H1 (cell line): ENCODE data around the gene ANKRD11. TPM values are rescaled to one million over a fixed set of nuclear protein-coding genes. Genes with fewer than 3 reads are reported as not detected.

ENCODE experiments used
- CTCF ChIA-PET: fragments of 300-600 bp; sonication (Branson Sonifier 250); formaldehyde crosslinking; loops from one replicate; lab custom pipeline; 2021; ENCODE audit not compliant: partially characterized antibody; lab: Charles Lee
- POLR2A ChIA-PET: fragments of 300-600 bp; sonication (Branson Sonifier 250); formaldehyde crosslinking; loops from one replicate; lab custom pipeline; 2021; ENCODE audit warnings: inconsistent platforms; ENCODE audit not compliant: partially characterized antibody; lab: Charles Lee
- DNase-seq, 2 experiments: peaks; one replicate each; pipeline versions ENCODE4 v3.0.0 to v3.0.0-alpha.2; 2010 to 2022; ENCODE audit warnings: low spot score in 2 of 2, low read depth in 1 of 2, mixed read lengths in 1 of 2
- FAIRE-seq: peaks from 2 replicates; lab custom pipeline; 2011; peaks lifted over from hg19 to GRCh38; lab: Jason Lieb, UNC
- H2AFZ ChIP-seq: 2 replicates; pipeline ENCODE4 v1.8.1; 2012; ENCODE audit warnings: low read length, inconsistent platforms
- H2AK5ac ChIP-seq: 2 replicates; pipeline ENCODE4 v1.6.1; 2013; ENCODE audit warnings: low read depth, low read length
- H2BK120ac ChIP-seq: replicated peaks from 2 replicates; pipeline ENCODE3; 2013; ENCODE audit warnings: low read depth, low read length, inconsistent platforms
- H2BK12ac ChIP-seq: 2 replicates; pipeline ENCODE4 v1.6.1; 2013; ENCODE audit warnings: low read depth, low read length
- H2BK15ac ChIP-seq: 2 replicates; pipeline ENCODE4 v1.6.1; 2013; ENCODE audit warnings: low read length
- H2BK20ac ChIP-seq: 2 replicates; pipeline ENCODE4 v1.6.1; 2013; ENCODE audit warnings: low read length
- H2BK5ac ChIP-seq: 2 replicates; pipeline ENCODE4 v1.6.1; 2013; ENCODE audit warnings: low read depth, low read length
- H3K14ac ChIP-seq: 2 replicates; pipeline ENCODE4 v1.6.1; 2013; ENCODE audit warnings: inconsistent platforms; ENCODE audit not compliant: insufficient read length
- H3K18ac ChIP-seq: 2 replicates; pipeline ENCODE4 v1.6.1; 2013; ENCODE audit warnings: low read length; ENCODE audit errors: extremely low read depth
- H3K23ac ChIP-seq: 2 replicates; pipeline ENCODE4 v1.6.1; 2013; ENCODE audit warnings: inconsistent platforms; ENCODE audit not compliant: insufficient read length
- H3K23me2 ChIP-seq: 2 replicates; pipeline ENCODE4 v1.6.1; 2013; ENCODE audit warnings: low read depth, low read length
- H3K27ac ChIP-seq: 2 replicates; pipeline ENCODE4 v1.6.1; 2011; ENCODE audit warnings: low read depth, low read length, inconsistent platforms
- H3K27me3 ChIP-seq, 4 experiments: replicated peaks in 1 of 4; 1 replicate in 1 of 4; 2 replicates in 3 of 4; pipeline versions ENCODE4 v1.6.1 to v1.8.1; 2011 to 2013; ENCODE audit warnings: low read length in 3 of 4, mild to moderate bottlenecking in 3 of 4, inconsistent platforms in 2 of 4, mixed read lengths in 2 of 4, moderate library complexity in 1 of 4; ENCODE audit not compliant: control insufficient read depth in 3 of 4, insufficient read depth in 3 of 4; ENCODE audit errors: extremely low read depth in 1 of 4
- H3K36me3 ChIP-seq, 4 experiments: 2 replicates each; pipeline versions ENCODE4 v1.6.1 to v1.8.1; 2011 to 2013; ENCODE audit warnings: mild to moderate bottlenecking in 4 of 4, low read length in 3 of 4, moderate library complexity in 2 of 4, control low read depth in 1 of 4, inconsistent platforms in 1 of 4; ENCODE audit not compliant: insufficient read depth in 4 of 4, control insufficient read depth in 2 of 4
- H3K4ac ChIP-seq: replicated peaks from 2 replicates; pipeline ENCODE3; 2013; ENCODE audit warnings: low read length, low read depth, mixed read lengths, inconsistent platforms; ENCODE audit not compliant: insufficient read length
- H3K4me1 ChIP-seq, 4 experiments: replicated peaks in 1 of 4; 1 replicate in 1 of 4; 2 replicates in 3 of 4; pipeline versions ENCODE4 v1.6.1 to v1.8.1; 2011 to 2013; ENCODE audit warnings: low read length in 3 of 4, inconsistent platforms in 2 of 4, mixed read lengths in 1 of 4; ENCODE audit not compliant: insufficient read depth in 4 of 4, control insufficient read depth in 3 of 4
- H3K4me2 ChIP-seq, 2 experiments: 2 replicates each; pipeline versions ENCODE4 v1.6.1 to v1.8.1; 2011 to 2013; ENCODE audit warnings: low read depth in 2 of 2, low read length in 2 of 2, control low read depth in 1 of 2, inconsistent platforms in 1 of 2, mild to moderate bottlenecking in 1 of 2; ENCODE audit not compliant: insufficient read depth in 1 of 2
- H3K4me3 ChIP-seq, 4 experiments: fragments of 200-600, 300-600 bp in 1 of 4; sonication (generic), shearing (Covaris generic), sonication (Bioruptor Twin) in 1 of 4; 2 replicates each; pipeline versions ENCODE4 v1.5.1 to v1.8.1; 2011 to 2016; ENCODE audit warnings: low read length in 4 of 4, low read depth in 3 of 4, control low read depth in 2 of 4, inconsistent platforms in 2 of 4, mild to moderate bottlenecking in 2 of 4, mixed read lengths in 1 of 4, moderate library complexity in 1 of 4; ENCODE audit not compliant: insufficient read depth in 2 of 4; ENCODE audit errors: extremely low read depth in 1 of 4
- H3K56ac ChIP-seq: replicated peaks from 2 replicates; pipeline ENCODE3; 2013; ENCODE audit warnings: low read depth, mild to moderate bottlenecking, mixed read lengths, low read length, inconsistent platforms; ENCODE audit not compliant: insufficient read length
- H3K79me1 ChIP-seq: 2 replicates; pipeline ENCODE4 v1.6.1; 2013; ENCODE audit warnings: low read depth, low read length, control low read depth
- H3K79me2 ChIP-seq, 2 experiments: 2 replicates each; pipeline versions ENCODE4 v1.6.1 to v1.8.1; 2012 to 2013; ENCODE audit warnings: low read length in 2 of 2, mild to moderate bottlenecking in 2 of 2, inconsistent platforms in 1 of 2; ENCODE audit not compliant: insufficient read depth in 2 of 2, control insufficient read depth in 1 of 2
- H3K9ac ChIP-seq, 4 experiments: replicated peaks in 1 of 4; 1 replicate in 1 of 4; 2 replicates in 3 of 4; pipeline versions ENCODE4 v1.6.1 to v1.8.1; 2011 to 2013; ENCODE audit warnings: low read depth in 3 of 4, low read length in 3 of 4, control low read depth in 2 of 4, mild to moderate bottlenecking in 2 of 4, moderate library complexity in 2 of 4, inconsistent platforms in 1 of 4; ENCODE audit errors: extremely low read depth in 1 of 4
- H3K9me3 ChIP-seq, 2 experiments: 2 replicates each; pipeline versions ENCODE4 v1.6.1 to v1.8.1; 2012 to 2013; ENCODE audit warnings: mild to moderate bottlenecking in 2 of 2, moderate library complexity in 2 of 2, control low read depth in 1 of 2, inconsistent platforms in 1 of 2, low read depth in 1 of 2, low read length in 1 of 2, mixed read lengths in 1 of 2; ENCODE audit not compliant: insufficient read depth in 2 of 2
- H4K20me1 ChIP-seq, 2 experiments: replicated peaks in 1 of 2; 2 replicates each; pipeline versions ENCODE3 to v1.8.1; 2011 to 2013; ENCODE audit warnings: inconsistent platforms in 2 of 2, low read length in 2 of 2, mild to moderate bottlenecking in 1 of 2; ENCODE audit not compliant: insufficient read depth in 2 of 2, control insufficient read depth in 1 of 2
- H4K5ac ChIP-seq: 2 replicates; pipeline ENCODE4 v1.6.1; 2013; ENCODE audit warnings: low read length, low read depth, mixed read lengths, inconsistent platforms; ENCODE audit not compliant: insufficient read length
- H4K8ac ChIP-seq: 2 replicates; pipeline ENCODE4 v1.8.0; 2013; ENCODE audit warnings: mild to moderate bottlenecking, moderate library complexity, low read length, inconsistent platforms; ENCODE audit not compliant: insufficient read depth; ENCODE audit errors: extremely low read depth
- H4K91ac ChIP-seq: replicated peaks from 2 replicates; pipeline ENCODE3; 2013; ENCODE audit warnings: low read length, mixed read lengths, inconsistent platforms; ENCODE audit not compliant: insufficient read length
- EP300 ChIP-seq, 2 experiments: IDR thresholded peaks; 1 replicate in 1 of 2; 2 replicates in 1 of 2; pipeline ENCODE4 v1.6.1; 2011 to 2012; ENCODE audit warnings: low read depth in 2 of 2, low read length in 2 of 2, mild to moderate bottlenecking in 2 of 2, borderline replicate concordance in 1 of 2, inconsistent platforms in 1 of 2, moderate library complexity in 1 of 2
- EZH2 ChIP-seq: fragments of 200-600 bp; sonication (generic); IDR thresholded peaks from 2 replicates; pipeline ENCODE4 v1.7.1; 2012; ENCODE audit warnings: low read depth, mild to moderate bottlenecking, moderate library complexity, low read length, inconsistent platforms; ENCODE audit not compliant: severe bottlenecking
- GABPA ChIP-seq: IDR thresholded peaks from 2 replicates; pipeline ENCODE4 v1.6.1; 2011; ENCODE audit warnings: mild to moderate bottlenecking, low read length, moderate library complexity, borderline replicate concordance; ENCODE audit not compliant: insufficient read depth
- HDAC2 ChIP-seq, 2 experiments: fragments of 300-600 bp in 1 of 2; sonication (generic) in 1 of 2; IDR thresholded peaks; 2 replicates each; pipeline ENCODE4 v1.6.1; 2011 to 2012; ENCODE audit warnings: low read depth in 2 of 2, low read length in 2 of 2, mild to moderate bottlenecking in 2 of 2, moderate library complexity in 2 of 2, borderline replicate concordance in 1 of 2, inconsistent platforms in 1 of 2
- KDM1A ChIP-seq: fragments of 200-600, 300-600 bp; sonication (generic); IDR thresholded peaks from 2 replicates; pipeline ENCODE4 v1.7.1; 2016; ENCODE audit warnings: mild to moderate bottlenecking, low read length, borderline replicate concordance
- MAFK ChIP-seq: IDR thresholded peaks from 2 replicates; pipeline ENCODE4 v1.6.1; 2012; ENCODE audit warnings: low read depth, mild to moderate bottlenecking, improper control_type of control experiment, low read length
- RBBP5 ChIP-seq: IDR thresholded peaks from 2 replicates; pipeline ENCODE4 v1.7.1; 2012; ENCODE audit warnings: low read depth, mild to moderate bottlenecking, inconsistent platforms, low read length, moderate library complexity, borderline replicate concordance
- SRF ChIP-seq: IDR thresholded peaks from 2 replicates; pipeline ENCODE4 v1.6.1; 2011; ENCODE audit warnings: mild to moderate bottlenecking, low read depth, low read length, moderate library complexity
- TBP ChIP-seq: IDR thresholded peaks from 2 replicates; pipeline ENCODE4 v1.6.1; 2011; ENCODE audit warnings: low read depth, low read length, improper control_type of control experiment
- ZNF274 ChIP-seq: IDR thresholded peaks from 2 replicates; pipeline ENCODE4 v1.7.0; 2012; ENCODE audit warnings: low read length, borderline replicate concordance; ENCODE audit errors: extremely low read depth
- WGBS, 2 experiments: shearing (Covaris generic) in 1 of 2; methylation state at CpG; one replicate each; pipeline versions ENCODE4 v1.1.6 to v1.1.7; 2013 to 2015; ENCODE audit warnings: low lambda C conversion rate in 2 of 2, mixed read lengths in 2 of 2, inconsistent platforms in 1 of 2, low coverage in 1 of 2, missing lambda C conversion rate in 1 of 2; ENCODE audit not compliant: insufficient replicate concordance in 2 of 2, insufficient coverage in 1 of 2, insufficient read length in 1 of 2; ENCODE audit errors: extremely low coverage in 1 of 2, missing lambda C conversion rate in 1 of 2; 5-methylcytosine and 5-hydroxymethylcytosine counted together
- polyA plus RNA-seq, 7 experiments: library from polyadenylated mRNA; depleted of rRNA in 3 of 7; stranded (reverse) in 5 of 7; unstranded in 2 of 7; fragments of >200 nt in 5 of 7; fragments of 200-250 nt in 2 of 7; gene quantifications; 1 replicate in 5 of 7; 2 replicates in 1 of 7; 4 replicates in 1 of 7; pipeline versions ENCODE4 v1.2.1 to v1.2.3, GENCODE V29; 2011 to 2013; ENCODE audit warnings: missing spikeins in 2 of 7, mixed read lengths in 2 of 7
- total RNA-seq: library from RNA; stranded (reverse); fragmentation: NEBNext Ultra II Directional; extraction: Animal tissue kit (Norgen Biotek cat#: 25700); gene quantifications from 2 replicates; pipeline ENCODE4 v1.2.1, GENCODE V29; 2021
- TF ChIP-seq, protein P1 (sequence below), 3 experiments: IDR thresholded peaks; 1 replicate in 2 of 3; 2 replicates in 1 of 3; pipeline versions ENCODE4 v1.5.1 to v1.6.1; 2011; ENCODE audit warnings: low read length in 3 of 3, mild to moderate bottlenecking in 3 of 3, inconsistent platforms in 2 of 3, low read depth in 1 of 3, moderate library complexity in 1 of 3; ENCODE audit not compliant: insufficient read depth in 1 of 3; ENCODE audit errors: control extremely low read depth in 1 of 3

Gene ANKRD11
- total and polyA plus RNA-seq, 2 of the 8 experiments (the other 6 are each of a cell fraction or from before 2014, with no cell fraction given) = 46.5 to 142 TPM

DNA sequence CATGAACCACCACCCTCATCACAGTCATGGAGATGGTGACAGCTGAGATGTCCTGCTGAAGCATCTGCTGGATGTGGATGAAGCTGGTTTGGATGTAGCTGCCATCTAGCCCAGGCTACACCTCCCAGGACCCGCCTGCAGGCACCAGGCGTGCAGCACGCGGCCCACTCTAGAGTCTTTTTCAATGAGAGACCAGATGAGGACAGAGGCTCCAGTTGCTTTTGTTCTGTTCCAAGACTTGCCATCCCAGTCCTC lies 170.8 kb downstream of the ANKRD11 start:
- Histone ChIP-seq H3K4ac (no peak overlapping the region), H3K23me2 (no peaks in the 10 kb centered on the region), H4K20me1 (peaks cover 61 to 67% of the 10 kb centered on the region in 2 experiments), H2BK120ac (no peak overlapping the region), H2BK5ac (no peak overlapping the region; the same call in 1 of the 2 replicates), H2BK20ac (no peak overlapping the region), H3K23ac (no peak overlapping the region), H3K27ac (no peak overlapping the region), H3K79me1 (peaks cover 48% of the 10 kb centered on the region), H3K36me3 (peaks cover 0 to 5% (median 0%) of the 10 kb centered on the region in 4 experiments; a peak in 1 of 8 replicates), H3K56ac (no peak overlapping the region), H4K8ac (no peak overlapping the region; the same call in 1 of the 2 replicates), H3K9me3 (no peaks in the 10 kb centered on the region), H3K14ac (no peak overlapping the region), H4K91ac (no peak overlapping the region), H3K4me1 (peaks cover 13 to 69% (median 43%) of the 10 kb centered on the region in 4 experiments), H3K4me3 (no peak overlapping the region), H3K27me3 (no peaks in the 10 kb centered on the region), H2BK12ac (no peak overlapping the region), H3K18ac (no peak overlapping the region), H2BK15ac (no peak overlapping the region), H3K9ac (no peak overlapping the region), H4K5ac (no peak overlapping the region), H2AK5ac (no peak overlapping the region), H2AFZ (no peak overlapping the region), H3K79me2 (peaks cover 4 to 97% of the 10 kb centered on the region in 2 experiments), H3K4me2 (no peak overlapping the region; a peak in 1 of 4 replicates)
- ChIA-PET CTCF (interaction anchor here (0.6 to 2.2 kb wide), 4 partner anchors 9 to 107 kb away, joined by 3 to 17 read pairs (median 4); no protein-coding TSS in a partner anchor), POLR2A (no interaction called here)
- FAIRE-seq (no peak), DNase-seq (no peak)
- 97% methylated on average over 4 of the region's 4 CpGs; no CpG with 5 or more reads in 1 of the 2 experiments for WGBS, 2 experiments
- TF ChIP-seq EP300 (IDR thresholded peaks at IDR 0.05; ENCODE audit: borderline replicate concordance in 1 of 2, low read depth in 2 of 2, low read length in 2 of 2) = no peak
- TF ChIP-seq ZNF274 = no peak
- TF ChIP-seq SRF = no peak
- TF ChIP-seq EZH2 = no peak
- TF ChIP-seq, protein P1, sequence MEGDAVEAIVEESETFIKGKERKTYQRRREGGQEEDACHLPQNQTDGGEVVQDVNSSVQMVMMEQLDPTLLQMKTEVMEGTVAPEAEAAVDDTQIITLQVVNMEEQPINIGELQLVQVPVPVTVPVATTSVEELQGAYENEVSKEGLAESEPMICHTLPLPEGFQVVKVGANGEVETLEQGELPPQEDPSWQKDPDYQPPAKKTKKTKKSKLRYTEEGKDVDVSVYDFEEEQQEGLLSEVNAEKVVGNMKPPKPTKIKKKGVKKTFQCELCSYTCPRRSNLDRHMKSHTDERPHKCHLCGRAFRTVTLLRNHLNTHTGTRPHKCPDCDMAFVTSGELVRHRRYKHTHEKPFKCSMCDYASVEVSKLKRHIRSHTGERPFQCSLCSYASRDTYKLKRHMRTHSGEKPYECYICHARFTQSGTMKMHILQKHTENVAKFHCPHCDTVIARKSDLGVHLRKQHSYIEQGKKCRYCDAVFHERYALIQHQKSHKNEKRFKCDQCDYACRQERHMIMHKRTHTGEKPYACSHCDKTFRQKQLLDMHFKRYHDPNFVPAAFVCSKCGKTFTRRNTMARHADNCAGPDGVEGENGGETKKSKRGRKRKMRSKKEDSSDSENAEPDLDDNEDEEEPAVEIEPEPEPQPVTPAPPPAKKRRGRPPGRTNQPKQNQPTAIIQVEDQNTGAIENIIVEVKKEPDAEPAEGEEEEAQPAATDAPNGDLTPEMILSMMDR (IDR thresholded peaks at IDR 0.05; ENCODE audit: control extremely low read depth in 1 of 3, insufficient read depth in 1 of 3, low read depth in 1 of 3, low read length in 3 of 3) = no peak
- no peak for TF ChIP-seq KDM1A
- no peak for TF ChIP-seq GABPA
- TF ChIP-seq HDAC2 (IDR thresholded peaks at IDR 0.05; ENCODE audit: borderline replicate concordance in 1 of 2, low read depth in 2 of 2, low read length in 2 of 2) = no peak
- no peak for TF ChIP-seq RBBP5
- no peak for TF ChIP-seq TBP
- TF ChIP-seq MAFK = no peak
